ENCODE measurements around the gene ATP1A2.

Gene ATP1A2

GRCh38 chr1:160097911-160098851 is 17.4 kb upstream of the ATP1A2 start, which contains the start of gene IGSF8:
IGSF8 (minus strand) TSS chr1:160098619; CDS start chr1:160098472, 147 bp downstream.
- no peak for TF ChIP-seq CTCF (IDR thresholded peaks at IDR 0.05)
- Histone ChIP-seq H3K27ac (peak within 1 kb of the TSS; percentile 93 to 98), H3K4me3 (peak within 1 kb of the TSS; percentile 95)
- DNase-seq (ENCODE audit: low spot score) = peak; percentile 93

GRCh38 chr1:160098852-160099561 is 16.6 kb upstream of the ATP1A2 start:
- peak overlapping the region; percentile 95 for H3K4me3 ChIP-seq
- DNase-seq (ENCODE audit: low spot score) = peak; percentile 98
- peak overlapping the region; percentile 93 to 98 for H3K27ac ChIP-seq
- TF ChIP-seq CTCF (IDR thresholded peaks at IDR 0.05) = no peak

- H3K4me3 ChIP-seq = peak overlapping the region; percentile 95
- TF ChIP-seq CTCF (IDR thresholded peaks at IDR 0.05) = no peak
These were observed 15.7 kb upstream of the ATP1A2 start for GRCh38 chr1:160099716-160100375.

GRCh38 chr1:160101037-160101716 is 14.4 kb upstream of the ATP1A2 start:
- H3K4me3 ChIP-seq = peak overlapping the region; percentile 14
- DNase-seq (ENCODE audit: low spot score) = peak; percentile 90
- TF ChIP-seq CTCF (IDR thresholded peaks at IDR 0.05) = peak; percentile 95
- H3K27ac ChIP-seq = peak overlapping the region; percentile 93 to 98

More at GRCh38 chr1:160099716-160100375, 15.7 kb upstream of the ATP1A2 start:
- no peak for DNase-seq (ENCODE audit: low spot score)
- H3K27ac ChIP-seq = peak overlapping the region; percentile 93 to 98

GRCh38 chr1:160101717-160102522 is 13.6 kb upstream of the ATP1A2 start:
- DNase-seq (ENCODE audit: low spot score) = no peak
- Histone ChIP-seq H3K27ac (peak overlapping the region; percentile 93 to 98), H3K4me3 (peak overlapping the region; percentile 14)
- no peak for TF ChIP-seq CTCF (IDR thresholded peaks at IDR 0.05)
